GM19372 (cell line): ENCODE measurements around the gene PMEL.

Experiments
- ATAC-seq: cut with Tn5 transposase; IDR thresholded peaks from one replicate; pipeline ENCODE4 v1.9.1; 2021; ENCODE audit warnings: mild to moderate bottlenecking, low read depth, moderate library complexity; ENCODE audit not compliant: unreplicated experiment

Gene PMEL

DNA sequence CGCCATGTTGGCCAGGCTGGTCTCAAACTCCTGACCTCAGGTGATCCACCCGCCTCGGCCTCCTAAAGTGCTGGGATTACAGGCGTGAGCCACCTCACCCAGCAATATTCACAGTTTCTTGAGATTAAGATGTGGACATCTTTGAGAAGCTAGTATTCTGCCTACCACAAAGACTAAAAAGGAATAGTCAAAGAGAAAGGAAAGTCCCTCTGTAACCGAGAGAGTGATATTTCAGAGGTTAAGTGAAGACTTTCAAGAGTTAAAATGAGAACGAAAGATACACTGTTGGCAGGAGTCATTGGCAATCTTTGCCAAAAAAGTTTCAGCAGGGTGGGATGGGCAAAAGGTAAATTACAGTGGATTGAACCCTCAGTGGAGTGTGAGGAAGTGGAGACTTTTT is 19.3 kb downstream of the PMEL start:
- ATAC-seq = no peak

DNA sequence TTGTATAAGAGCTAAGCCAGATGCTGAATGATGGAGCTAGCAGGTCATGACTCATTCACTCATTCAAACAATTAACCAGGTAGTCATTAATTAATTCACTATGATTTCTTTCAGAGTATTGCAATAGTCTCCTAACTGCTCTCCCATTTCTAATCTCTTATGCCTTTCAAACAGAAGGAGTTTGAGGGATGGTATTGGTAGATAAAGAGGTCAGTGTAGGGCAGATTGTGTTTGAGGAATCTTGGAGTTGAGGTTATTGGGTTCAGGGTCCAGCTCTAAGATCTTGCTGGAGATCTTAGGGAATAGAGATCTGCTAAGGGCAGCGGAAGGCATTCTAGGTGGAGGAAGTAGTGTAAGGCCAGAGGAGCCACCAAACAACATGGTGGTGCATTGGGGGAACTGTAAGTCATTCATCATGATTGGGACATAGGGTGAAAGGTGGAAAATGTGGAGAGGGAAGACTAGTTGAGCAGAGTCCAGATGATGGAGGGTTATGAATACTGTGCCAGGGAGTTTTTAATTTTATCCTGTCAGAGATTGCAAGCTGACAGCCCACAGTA is 23.2 kb downstream of the PMEL start:
- ATAC-seq = no peak

DNA sequence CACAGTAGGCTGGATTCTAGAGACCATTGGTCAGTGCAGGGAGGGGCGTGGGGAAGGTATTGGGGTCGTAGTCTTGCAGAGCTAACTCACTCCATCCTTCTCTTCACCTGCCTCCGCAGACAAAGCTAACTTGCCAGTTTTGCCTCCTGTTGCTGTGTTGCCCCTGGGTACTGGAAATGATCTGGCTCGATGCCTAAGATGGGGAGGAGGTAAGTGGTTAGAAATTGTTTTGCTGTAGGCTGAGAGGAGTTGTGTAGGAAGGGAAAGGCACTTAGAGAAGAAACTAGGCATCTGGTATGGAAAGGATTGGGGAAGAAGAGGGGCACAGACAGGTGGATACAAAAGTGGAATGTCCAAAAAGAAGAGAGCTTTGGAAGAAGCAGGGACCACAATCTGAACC is 23.8 kb downstream of the PMEL start:
- ATAC-seq = no peak

DNA sequence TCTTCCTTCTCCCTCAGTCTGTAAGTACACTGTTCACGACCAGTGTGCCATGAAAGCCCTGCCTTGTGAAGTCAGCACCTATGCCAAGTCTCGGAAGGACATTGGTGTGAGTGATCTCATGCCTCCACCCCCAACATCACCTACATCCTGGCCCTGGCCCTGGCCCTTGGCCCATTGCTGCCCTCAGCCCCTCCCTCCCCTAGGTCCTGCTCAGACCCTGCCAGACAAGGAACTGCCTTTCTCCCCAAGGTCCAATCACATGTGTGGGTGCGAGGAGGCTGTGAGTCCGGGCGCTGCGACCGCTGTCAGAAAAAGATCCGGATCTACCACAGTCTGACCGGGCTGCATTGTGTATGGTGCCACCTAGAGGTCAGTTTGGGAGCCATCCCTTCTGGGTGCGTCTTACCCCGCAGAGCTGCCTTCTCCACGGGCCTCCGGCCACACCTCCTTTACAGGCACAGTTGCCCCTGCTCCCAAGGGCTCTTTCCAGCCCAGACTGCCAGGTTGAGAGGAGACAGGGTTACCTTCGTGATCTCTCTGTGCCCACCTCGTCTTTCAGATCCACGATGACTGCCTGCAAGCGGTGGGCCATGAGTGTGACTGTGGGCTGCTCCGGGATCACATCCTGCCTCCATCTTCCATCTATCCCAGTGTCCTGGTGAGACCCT is 25.6 kb downstream of the PMEL start:
- ATAC-seq = peak; percentile 98

DNA sequence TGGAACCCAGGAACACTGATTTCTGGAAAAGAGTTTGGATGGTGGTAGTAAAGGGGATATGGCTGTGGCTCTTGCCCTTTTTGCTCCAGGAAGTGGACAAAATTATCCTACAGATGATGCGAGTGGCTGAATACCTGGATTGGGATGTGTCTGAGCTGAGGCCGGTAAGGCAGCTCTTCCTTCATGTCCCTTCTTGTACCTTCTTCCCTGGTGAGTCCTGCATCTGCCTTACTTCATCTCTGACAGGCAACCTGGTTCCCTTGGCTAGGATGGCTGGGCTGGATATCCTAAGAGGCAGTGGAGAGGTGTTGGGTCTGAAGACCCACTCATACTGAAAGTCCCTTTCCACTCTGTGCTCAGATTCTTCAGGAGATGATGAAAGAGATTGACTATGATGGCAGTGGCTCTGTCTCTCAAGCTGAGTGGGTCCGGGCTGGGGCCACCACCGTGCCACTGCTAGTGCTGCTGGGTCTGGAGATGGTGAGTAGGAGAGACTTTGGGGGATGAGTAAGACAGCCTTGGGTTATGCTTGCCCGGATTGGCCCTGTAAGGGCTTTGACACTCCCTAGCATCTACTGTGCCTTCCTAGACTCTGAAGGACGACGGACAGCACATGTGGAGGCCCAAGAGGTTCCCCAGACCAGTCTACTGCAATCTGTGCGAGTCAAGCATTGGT is 26.9 kb downstream of the PMEL start:
- no peak for ATAC-seq

DNA sequence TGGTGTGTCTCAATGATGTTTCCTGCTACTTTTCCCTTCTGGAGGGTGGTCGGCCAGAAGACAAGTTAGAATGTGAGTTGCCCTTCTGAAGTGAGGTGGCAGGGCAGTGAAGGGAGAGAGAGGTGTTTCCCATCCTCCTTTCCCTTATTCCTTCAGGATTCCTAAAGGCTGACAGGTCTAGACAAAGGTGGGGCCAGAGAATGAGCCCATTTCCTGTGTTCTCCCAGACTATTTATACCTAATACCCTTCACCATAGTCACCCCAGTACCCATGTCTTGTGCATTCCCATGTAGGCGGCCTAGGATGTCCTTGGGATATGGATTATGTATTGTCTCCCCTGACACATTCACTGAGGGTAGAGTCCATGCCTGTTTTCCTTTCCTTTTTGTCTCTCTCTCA is 27.9 kb downstream of the PMEL start:
- no peak for ATAC-seq

DNA sequence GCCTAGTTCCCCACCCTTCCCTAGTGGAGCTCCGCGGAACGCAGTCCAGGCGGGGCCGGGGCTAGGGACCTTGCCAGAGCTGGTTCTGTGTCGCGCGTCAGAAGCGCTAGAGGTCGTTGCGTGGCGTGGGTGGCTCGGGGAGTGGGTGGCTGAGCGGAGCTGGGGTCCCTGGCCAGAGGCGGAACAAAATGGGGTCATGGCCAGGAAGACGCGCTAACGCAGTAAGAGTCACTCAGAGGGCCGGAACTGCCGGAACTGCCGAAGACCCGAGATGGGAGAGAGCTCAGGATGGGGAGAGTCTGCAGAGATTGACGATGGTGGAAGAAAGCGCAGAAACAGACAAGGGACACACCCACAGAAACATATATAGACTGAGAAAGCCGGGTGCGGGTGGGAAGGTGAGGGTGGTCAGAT is 30.1 kb downstream of the PMEL start:
- ATAC-seq = no peak

DNA sequence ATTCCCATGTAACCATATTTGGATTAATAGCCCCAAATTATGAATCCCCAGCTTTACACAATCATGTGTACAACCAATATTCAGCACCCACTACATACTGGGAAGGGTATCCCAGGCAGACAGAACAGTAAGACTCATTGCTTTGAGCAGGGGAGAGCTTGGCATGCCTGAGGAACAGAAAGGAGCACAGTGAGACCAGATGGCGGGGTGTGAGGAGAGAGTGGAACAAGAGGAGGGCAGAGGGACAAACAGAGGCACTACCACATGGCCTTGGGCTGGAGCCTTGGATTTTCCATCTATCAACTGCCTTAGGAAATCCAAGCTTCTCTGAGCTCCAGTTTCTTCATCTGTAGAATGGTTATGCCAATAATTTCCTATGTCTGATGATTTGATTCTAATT is 31.1 kb downstream of the PMEL start:
- no peak for ATAC-seq

DNA sequence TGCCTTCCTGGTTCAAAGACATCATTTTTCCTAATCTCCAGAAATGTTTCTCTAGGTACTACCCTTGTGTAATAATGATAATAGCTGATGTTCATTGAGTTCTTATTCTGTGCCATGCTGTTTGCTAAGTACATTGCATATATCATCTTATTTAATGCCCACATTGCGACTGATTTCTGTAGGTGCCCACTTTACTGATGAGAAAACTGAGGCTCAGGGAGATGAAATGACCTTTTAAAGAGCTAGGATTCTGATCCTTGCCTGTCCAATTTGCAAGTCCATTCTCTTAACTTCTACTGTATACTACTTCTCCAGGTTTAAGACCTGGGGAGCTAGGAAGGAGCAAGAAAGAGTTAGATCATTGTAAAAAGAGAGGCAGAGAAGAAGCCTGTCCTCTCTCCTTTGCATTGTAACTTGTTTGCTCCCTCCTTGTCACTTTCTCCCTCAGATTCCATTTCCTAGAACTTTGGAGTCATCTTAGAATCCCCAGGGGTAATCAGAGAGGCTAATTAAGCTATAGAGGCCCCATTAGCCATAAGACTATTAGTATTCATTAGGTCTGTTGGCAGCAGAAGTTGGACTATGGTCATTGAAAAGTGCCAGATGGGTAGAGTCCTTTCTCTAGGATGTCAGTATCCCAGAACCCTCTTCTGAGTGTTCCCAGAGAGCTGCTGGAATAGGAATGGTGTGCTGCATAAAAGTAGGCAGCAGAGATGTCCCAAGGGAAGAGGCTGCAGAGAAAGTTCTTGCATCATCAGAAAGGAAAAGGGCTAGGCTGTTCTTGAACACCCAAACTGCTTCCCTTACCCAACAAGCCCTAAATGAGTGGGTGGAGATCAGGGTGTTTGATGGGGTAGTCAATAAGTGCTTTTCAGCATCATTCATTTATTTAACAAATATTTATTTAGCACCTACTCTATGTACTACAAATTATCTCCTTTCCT is 31.8 kb downstream of the PMEL start:
- ATAC-seq = no peak

DNA sequence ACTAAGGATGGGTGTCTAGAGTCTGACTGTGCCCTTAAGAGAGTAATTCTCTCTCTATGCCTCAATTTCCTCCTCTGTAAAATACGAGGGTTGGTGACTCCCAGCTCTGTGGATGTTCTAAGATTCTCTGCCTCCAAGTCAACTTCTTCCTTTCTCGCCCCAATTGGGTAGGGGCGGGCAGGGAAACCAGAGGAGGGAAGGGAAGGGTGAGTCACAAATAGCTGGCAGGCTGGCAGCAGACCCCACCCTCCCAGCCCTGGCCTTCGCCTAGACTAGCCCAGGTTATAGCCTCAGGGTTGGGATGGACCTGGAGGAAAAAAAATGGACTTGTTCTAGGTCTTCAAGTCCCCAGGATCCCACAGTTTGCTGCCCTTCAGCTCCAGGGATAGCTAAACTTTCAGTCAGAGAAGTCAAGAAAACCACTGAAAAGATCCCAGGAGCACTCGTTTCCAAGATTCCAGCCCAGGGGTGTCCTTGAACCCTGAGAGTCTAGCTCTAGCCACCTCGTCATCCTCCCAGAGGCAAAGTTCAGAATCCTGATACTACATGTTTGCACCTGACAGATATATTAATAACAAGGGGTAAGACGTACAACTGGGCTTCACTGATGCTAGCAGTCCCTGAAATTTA is 32.6 kb downstream of the PMEL start:
- ATAC-seq = no peak

DNA sequence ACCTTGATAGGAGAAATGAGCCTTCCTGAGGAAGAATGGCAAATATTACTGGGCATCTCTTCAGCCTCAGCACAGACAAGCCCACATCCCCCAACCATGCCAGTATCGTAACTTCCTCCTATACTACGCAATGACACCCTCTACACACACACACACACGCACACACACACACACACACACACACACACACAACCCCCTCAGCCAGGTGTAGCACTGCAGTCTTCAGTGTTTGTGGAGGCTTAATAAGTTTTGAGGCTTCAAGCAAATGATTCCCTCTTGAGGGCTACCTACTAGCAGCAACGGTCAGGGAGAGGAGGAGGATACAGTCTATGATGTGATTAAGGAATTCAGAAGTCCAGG is 33.3 kb downstream of the PMEL start:
- ATAC-seq = no peak

DNA sequence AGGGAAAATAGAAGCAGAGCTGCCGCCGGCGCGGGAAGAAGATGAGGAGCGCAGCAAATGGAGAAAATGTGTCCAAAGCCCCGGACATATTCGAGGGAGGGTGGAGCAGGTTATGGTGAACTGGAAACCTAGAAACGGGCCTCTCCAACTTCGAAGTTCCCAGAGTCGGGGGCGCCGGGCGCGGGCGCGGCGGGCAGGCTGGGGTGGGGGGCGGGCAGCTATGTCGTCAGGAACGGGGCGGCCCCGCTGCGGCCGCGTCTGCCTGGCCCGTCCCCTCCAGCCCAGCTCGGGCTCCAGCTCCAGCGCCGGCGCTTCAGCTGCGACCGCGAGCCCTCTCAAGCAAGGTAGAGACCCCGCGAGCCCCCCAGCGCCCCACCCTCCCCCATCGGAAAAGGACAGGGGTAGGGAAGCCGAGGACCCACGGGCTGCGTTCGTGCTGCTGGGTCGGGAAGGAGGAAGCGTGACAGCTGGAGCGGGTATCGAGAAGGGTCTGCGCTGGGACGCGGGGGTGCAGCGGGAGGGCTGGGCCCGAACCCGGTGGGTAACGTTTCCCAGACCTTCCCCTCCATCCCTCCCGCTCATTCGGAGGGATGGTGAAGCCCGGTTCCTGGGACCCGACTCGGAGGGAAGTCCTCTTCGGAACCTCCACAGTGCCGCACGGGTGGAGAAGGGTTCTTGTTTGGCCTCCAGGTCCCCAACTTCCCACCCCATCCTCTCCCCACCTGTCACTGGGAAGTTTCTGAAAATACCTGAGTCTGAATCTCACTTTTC is 33.9 kb downstream of the PMEL start:
- no peak for ATAC-seq

DNA sequence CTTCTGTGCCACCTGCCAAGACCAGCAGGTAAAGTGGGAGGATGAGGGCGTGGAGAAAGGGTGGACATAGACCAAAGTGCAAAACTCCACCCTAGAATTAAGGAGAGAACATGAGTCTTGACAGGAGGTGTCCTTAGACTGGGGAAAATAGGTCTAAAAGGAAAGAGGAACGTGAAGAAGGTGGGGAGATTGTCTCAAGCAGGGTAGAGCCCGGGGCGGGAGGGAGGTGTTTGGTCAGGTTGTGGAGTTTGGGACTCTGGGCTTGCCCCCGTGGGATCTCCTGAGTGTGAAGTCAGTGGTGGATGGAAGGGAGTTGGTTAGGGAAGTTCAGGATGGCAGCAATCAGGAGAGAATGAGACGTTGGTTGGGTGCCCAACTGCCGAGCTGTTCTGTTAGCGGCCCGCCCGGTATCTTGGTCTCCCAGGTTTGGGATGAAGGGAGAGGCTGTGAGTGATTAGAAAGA is 34.5 kb downstream of the PMEL start:
- no peak for ATAC-seq

DNA sequence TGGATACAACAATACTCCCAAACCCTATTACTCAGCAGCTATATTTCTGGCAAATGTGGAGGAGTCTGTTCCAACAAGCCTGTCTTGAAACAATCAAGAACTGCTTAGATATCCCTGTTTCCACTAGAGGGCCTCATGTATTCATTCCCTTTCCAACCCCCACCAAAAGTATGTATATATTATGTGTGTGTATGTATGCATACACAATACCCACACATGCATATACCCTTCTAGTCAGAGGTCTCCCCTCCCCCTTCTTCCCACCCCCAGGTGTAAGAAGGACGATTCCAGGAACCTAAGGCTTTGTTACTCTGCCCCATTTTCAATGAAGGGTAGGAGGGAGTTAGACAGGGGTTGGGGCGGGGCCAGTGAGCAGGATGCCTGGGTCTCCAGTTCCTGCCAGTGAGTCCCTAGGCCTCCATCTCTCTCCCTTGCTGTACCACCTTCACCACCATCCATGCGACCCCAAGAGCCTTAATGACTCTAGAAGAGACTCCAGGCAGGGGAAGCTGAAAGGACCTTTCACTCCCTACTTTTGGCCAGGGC is 35.0 kb downstream of the PMEL start, which contains the start of gene DGKA:
TSS of gene DGKA (plus strand) at position 392 of the 546 bp plus-strand sequence. CDS start 5,342 bp downstream, outside the sequence.
- no peak for ATAC-seq

DNA sequence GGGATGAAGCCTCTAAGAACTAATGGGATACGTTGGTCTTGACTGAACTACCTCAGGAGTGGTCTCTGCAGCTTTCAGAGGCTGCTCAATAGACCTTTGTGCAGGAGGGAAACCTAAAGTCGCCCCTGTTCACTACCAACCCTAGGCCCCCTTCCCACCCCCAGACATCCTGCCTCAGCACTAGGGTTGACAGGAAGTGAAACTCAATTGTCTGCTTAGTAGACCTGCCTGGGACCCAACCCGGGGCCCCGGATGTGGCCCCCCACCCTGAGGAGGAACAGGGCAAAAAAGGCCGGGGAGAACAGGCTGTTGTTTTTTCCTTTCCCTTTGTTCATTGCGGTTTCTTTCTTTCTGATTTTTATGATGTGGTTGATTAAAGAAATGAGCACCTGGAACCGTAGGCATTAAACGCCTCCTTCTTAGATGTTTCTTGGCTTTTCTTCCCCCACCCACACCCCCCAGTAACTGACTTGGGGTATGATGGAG is 36.5 kb downstream of the PMEL start:
- ATAC-seq = no peak

DNA sequence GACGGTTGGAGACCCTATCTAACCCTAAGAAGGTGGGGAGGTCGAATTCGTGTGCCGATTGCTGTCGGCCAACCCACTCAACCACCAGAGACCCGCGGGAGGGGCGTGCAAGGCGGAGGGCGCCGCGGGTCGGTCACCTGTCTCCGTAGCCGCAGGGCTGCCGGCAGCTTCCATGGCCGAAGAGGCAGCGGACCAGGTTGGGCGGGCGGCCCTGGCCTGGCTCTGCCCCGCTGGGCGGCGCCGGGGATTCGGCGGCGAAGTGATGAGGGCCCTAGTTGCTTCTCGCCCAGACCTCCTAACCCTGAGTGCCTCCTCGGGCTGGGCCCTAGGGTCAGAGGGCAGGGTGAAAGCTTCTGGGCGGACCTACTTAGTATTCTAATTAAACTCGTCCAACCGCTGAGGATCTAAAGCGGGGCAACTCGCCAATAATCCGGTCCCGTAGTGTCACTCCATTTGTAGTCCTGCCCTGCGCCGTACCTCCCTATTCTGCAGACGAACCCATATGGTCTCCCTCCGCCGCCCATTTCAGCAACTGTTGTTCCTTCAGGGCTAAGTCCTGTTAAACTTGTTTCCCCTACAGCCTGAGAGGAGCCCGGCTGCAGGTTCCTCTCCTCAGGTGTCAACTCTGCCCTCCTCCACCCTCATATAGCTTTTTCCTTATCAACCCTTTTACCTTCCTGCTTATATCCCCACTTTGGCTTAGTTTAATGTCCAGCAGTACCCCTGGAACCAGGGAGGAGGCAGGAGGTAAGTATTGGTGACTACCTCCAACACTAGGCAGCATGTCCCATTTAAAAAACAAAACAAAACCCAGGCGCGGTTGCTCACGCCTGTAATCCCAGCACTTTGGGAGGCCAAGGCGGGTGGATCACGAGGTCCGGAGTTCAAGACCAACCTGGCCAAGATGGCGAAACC is 38.0 kb downstream of the PMEL start, which contains the start of gene PYM1:
TSS of gene PYM1 (minus strand) at position 307 of the 915 bp plus-strand sequence. CDS start at position 174, 133 bp downstream.
- peak; percentile 48 for ATAC-seq

DNA sequence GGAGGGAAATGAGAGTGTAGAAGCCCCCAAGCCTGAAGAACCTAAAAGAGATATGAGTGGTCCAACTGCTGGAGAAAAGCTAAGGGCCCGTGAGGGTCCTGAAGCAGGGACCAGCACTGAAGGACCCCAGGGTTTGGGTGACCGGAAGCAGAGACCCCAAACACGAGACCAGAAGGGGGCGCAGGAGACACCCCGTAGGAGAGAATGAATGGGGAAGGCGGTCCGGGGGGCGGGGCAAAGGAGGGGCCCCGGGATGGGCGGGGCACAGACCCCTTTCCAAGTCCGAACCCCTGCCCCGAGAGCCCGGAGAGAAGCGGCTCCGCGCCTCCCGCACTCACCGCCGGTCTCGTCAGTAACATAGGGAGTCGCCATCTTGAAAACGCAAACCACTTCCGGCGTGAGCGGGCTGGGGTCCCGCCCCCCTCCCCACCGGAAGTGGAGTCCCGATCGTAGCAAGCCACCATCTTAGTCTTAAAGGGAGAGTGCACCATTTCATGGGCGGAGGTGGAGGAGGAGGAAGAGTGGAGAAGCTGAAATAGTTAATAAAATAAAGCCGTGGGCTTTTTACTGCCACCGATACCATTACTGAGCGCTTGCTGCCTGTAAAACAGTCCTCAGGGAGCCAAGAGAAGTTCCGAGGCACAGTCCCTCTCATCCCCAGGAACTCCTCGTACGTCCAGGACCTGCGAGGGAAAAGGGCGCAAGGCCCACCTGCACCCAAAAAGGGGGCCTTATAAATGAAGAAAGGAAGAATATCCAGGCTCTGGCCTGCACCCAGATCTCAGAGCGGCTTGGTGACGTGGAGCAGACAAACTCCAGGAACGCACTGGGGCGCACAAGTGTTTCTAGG is 38.9 kb downstream of the PMEL start:
- peak; percentile 37 for ATAC-seq
